ENCODE data around the gene SUMO4. TPM values are rescaled to one million over a fixed set of nuclear protein-coding genes. Genes with fewer than 3 reads are reported as not detected.

SUMO4 gene
- total and polyA plus RNA-seq, 3 donors from 2014 or later: 4.6 to 6.3 TPM; not detected in 1

DNA sequence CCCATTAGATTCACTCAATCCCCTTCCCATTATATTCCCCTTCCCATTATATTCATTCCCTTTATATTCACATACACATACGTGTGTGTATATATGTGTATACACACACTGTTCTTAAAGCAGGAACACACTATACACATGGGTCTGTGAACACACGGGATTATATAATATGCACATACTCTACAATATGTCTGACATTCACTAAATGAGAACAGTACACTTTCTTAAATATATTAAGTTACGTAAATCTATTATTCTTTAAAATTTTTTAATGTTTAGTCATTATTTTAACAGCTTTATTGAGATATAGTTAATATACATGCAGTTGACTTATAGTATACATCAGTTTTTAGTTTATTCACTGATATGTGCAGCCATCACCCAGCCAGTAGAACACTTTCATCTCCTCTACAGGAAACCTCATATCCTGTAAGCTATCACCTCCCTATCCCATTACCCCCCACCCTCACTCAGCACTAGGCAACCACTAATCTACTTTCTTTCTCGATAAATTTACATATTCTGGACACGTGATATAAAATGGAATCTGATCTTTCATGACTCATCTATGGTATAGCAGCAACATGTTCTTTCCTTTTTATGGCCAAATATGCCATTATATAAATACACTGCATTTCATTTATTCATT lies 13.9 kb upstream of the SUMO4 start:
- H3K27ac ChIP-seq: no peak overlapping the region
- WGBS, 2 donors: 92 to 96% methylated on average over 5 of the region's 5 CpGs
- no peaks in the 10 kb centered on the region for H3K36me3 ChIP-seq (ENCODE audit: low read depth, missing control alignments)
- no peaks in the 10 kb centered on the region for H3K9me3 ChIP-seq
- H3K27me3 ChIP-seq: no peaks in the 10 kb centered on the region
- no peak for TF ChIP-seq POLR2A (IDR thresholded peaks at IDR 0.05)
- TF ChIP-seq, protein P1, sequence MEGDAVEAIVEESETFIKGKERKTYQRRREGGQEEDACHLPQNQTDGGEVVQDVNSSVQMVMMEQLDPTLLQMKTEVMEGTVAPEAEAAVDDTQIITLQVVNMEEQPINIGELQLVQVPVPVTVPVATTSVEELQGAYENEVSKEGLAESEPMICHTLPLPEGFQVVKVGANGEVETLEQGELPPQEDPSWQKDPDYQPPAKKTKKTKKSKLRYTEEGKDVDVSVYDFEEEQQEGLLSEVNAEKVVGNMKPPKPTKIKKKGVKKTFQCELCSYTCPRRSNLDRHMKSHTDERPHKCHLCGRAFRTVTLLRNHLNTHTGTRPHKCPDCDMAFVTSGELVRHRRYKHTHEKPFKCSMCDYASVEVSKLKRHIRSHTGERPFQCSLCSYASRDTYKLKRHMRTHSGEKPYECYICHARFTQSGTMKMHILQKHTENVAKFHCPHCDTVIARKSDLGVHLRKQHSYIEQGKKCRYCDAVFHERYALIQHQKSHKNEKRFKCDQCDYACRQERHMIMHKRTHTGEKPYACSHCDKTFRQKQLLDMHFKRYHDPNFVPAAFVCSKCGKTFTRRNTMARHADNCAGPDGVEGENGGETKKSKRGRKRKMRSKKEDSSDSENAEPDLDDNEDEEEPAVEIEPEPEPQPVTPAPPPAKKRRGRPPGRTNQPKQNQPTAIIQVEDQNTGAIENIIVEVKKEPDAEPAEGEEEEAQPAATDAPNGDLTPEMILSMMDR (IDR thresholded peaks at IDR 0.05): no peak
- no peak for DNase-seq
- no peak overlapping the region for H3K4me3 ChIP-seq
- no peaks in the 10 kb centered on the region for H3K4me1 ChIP-seq
- intact Hi-C loops (cut with DNase I; ENCODE audit: low total_unique reads): no loop called here

DNA sequence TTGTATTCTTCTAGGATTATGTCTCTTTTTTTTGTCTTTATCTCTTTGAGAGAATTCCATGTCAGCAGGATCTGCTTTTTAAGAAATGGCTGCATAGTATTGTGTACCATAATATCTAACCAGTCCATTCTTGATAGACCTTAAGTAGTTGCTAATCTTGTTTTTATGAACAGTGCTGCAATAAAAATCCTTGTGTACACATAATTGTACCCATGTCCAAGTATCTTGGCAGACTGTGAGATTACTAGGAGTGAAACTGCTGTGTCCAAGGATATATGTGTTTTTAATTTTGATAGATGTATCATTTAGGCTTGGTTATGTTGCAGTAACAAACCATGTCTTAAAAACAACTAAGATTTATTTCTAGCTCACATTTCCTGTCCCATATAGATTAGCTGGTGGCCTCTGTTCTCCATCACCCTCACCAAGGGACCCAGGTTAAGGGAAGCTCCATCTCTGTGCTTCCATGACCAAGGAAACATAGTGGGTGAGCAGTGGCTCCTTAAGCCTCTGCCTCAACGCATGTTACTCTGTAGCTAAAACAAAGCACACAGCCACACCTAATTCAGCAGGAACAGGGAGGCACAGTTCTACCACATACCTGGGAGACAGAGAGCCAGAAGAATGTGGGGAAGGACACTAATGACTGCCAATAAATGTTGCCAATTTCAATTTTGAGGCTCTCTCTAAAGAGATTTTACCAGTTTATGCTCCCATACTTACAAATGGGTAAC lies 12.1 kb upstream of the SUMO4 start:
- TF ChIP-seq, protein P1 (IDR thresholded peaks at IDR 0.05): no peak
- TF ChIP-seq POLR2A (IDR thresholded peaks at IDR 0.05): no peak
- H3K4me1 ChIP-seq: no peaks in the 10 kb centered on the region
- H3K4me3 ChIP-seq: no peak overlapping the region
- intact Hi-C loops (cut with DNase I; ENCODE audit: low total_unique reads): no loop called here
- no peaks in the 10 kb centered on the region for H3K9me3 ChIP-seq
- H3K27ac ChIP-seq: no peak overlapping the region
- H3K27me3 ChIP-seq: no peaks in the 10 kb centered on the region
- no peak for DNase-seq
- 77 to 86% methylated on average over 1 of the region's 1 CpG for WGBS, 2 donors
- H3K36me3 ChIP-seq (ENCODE audit: low read depth, missing control alignments): no peaks in the 10 kb centered on the region

DNA sequence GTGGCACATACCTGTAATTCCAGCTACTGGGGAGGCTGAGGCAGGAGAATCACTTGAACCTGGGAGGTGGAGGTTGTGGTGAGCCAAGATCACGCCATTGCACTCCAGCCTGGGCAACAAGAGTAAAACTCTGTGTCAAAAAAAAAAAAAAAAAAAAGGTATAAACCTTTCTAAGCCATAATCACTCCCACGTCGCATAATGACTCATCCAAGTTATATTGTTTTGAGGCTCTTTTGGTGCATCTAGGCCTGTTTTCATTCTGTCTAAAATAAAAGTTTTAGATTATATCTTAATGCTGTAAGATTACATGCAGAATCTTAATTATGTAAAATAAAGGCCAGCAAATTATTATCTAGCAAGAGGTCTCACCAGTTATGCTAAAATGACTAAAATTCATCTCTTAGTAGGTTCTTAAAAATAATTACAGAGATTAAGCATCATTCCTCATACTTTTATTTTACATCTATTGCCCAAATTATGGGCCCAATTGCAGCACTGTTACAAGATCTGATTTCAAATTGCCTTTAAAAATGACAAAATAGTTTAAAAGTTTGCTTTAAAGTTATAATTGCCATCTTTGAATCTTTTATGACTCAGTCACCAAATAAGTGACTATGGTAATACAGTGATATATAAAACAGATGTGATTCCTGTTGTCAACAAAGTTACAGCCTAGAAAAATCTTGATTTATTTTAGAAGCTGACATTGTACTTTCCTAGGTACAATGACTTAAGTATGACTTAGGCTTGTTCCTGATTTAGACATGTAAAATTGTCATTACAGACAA lies 10.4 kb upstream of the SUMO4 start:
- Histone ChIP-seq H3K4me1 (no peaks in the 10 kb centered on the region), H3K36me3 (ENCODE audit: low read depth, missing control alignments) (no peaks in the 10 kb centered on the region)
- TF ChIP-seq POLR2A (IDR thresholded peaks at IDR 0.05): no peak
- TF ChIP-seq, protein P1 (IDR thresholded peaks at IDR 0.05): no peak

DNA sequence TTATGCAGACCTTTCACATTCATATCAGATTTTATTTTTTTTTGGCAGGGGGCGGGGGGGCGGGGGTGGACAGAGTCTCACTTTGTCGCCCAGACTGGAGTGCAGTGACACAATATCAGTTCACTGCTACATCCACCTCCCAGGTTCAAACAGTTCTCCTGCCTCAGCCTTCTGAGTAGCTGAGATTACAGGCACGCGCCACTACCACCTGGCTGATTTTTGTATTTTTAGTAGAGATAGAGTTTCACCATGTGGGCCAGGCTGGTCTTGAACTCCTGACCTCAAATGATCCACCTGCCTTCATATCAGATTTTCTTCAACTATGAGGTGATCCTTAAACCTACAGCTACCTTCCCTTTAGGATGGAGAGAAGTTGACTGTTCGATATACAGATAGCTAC lies 8.0 kb upstream of the SUMO4 start:
- Histone ChIP-seq H3K9me3 (no peaks in the 10 kb centered on the region), H3K27ac (no peak overlapping the region), H3K4me3 (no peak overlapping the region), H3K27me3 (no peaks in the 10 kb centered on the region), H3K4me1 (no peaks in the 10 kb centered on the region), H3K36me3 (ENCODE audit: low read depth, missing control alignments) (no peaks in the 10 kb centered on the region)
- WGBS, 2 donors: 97 to 98% methylated on average over 6 of the region's 6 CpGs
- TF ChIP-seq, protein P1 (IDR thresholded peaks at IDR 0.05): no peak
- TF ChIP-seq POLR2A (IDR thresholded peaks at IDR 0.05): no peak
- intact Hi-C loops (cut with DNase I; ENCODE audit: low total_unique reads): no loop called here
- no peak for DNase-seq

More for the DNA sequence above, 10.4 kb upstream of the SUMO4 start:
- no peaks in the 10 kb centered on the region for H3K27me3 ChIP-seq
- no peak overlapping the region for H3K4me3 ChIP-seq
- no peak for DNase-seq
- H3K9me3 ChIP-seq: no peaks in the 10 kb centered on the region
- H3K27ac ChIP-seq: no peak overlapping the region
- intact Hi-C loops (cut with DNase I; ENCODE audit: low total_unique reads): no loop called here
- 95 to 99% methylated on average over 3 of the region's 3 CpGs for whole genome bisulfite sequencing, 2 donors

Measured in testis (tissue), 3 donors.